ENCODE data around the gene DBNL. TPM values are rescaled to one million over a fixed set of nuclear protein-coding genes. Genes with fewer than 3 reads are reported as not detected.

Gene DBNL
- polyA plus RNA-seq, 1 donor from 2014 or later, result 124 TPM

- TF ChIP-seq CTCF (IDR thresholded peaks at IDR 0.05; ENCODE audit: poor library complexity, severe bottlenecking), result no peak
- no peak for TF ChIP-seq EP300 (conservative IDR thresholded peaks at IDR 0.05; ENCODE audit: poor library complexity, severe bottlenecking)
- no peak for TF ChIP-seq TAF1 (IDR thresholded peaks at IDR 0.05; ENCODE audit: low read depth)
- TF ChIP-seq SMC3 (conservative IDR thresholded peaks at IDR 0.05; ENCODE audit: poor library complexity), result no peak
- H3K4me2 ChIP-seq (ENCODE audit: low read length), result no peak overlapping the region
- H3K4me3 ChIP-seq (ENCODE audit: low read length), result no peak overlapping the region
- no peak overlapping the region for H3K9ac ChIP-seq (ENCODE audit: low read length)
- peaks cover 3% of the 10 kb centered on the region for H3K79me2 ChIP-seq (replicated peaks; ENCODE audit: insufficient read depth, low read length)
- no peaks in the 10 kb centered on the region for H3K36me3 ChIP-seq (ENCODE audit: insufficient read depth, low read length)
- no peaks in the 10 kb centered on the region for H3K27me3 ChIP-seq (ENCODE audit: insufficient read depth, low read depth, low read length)
- H2AFZ ChIP-seq (ENCODE audit: low read depth, low read length), result no peak overlapping the region
- no peaks in the 10 kb centered on the region for H3F3A ChIP-seq (ENCODE audit: insufficient read depth, low read length, poor library complexity, severe bottlenecking)
- no peak overlapping the region for H3K27ac ChIP-seq (ENCODE audit: low read length)
- no peaks in the 10 kb centered on the region for H3K9me3 ChIP-seq (ENCODE audit: low read length)
- H3K9me2 ChIP-seq (ENCODE audit: insufficient read depth, low read length), result no peaks in the 10 kb centered on the region
- H4K20me1 ChIP-seq (ENCODE audit: insufficient read depth), result no peaks in the 10 kb centered on the region
Measured at GRCh38 chr7:44084701-44085100, 40.2 kb downstream of the DBNL start.

- H3F3A ChIP-seq (ENCODE audit: insufficient read depth, low read length, poor library complexity, severe bottlenecking), result no peaks in the 10 kb centered on the region
- H3K36me3 ChIP-seq (ENCODE audit: insufficient read depth, low read length), result no peaks in the 10 kb centered on the region
- no peak overlapping the region for H3K9ac ChIP-seq (ENCODE audit: low read length)
- TF ChIP-seq EP300 (conservative IDR thresholded peaks at IDR 0.05; ENCODE audit: poor library complexity, severe bottlenecking) (no peak), TAF1 (IDR thresholded peaks at IDR 0.05; ENCODE audit: low read depth) (no peak), POLR2AphosphoS5 (IDR thresholded peaks at IDR 0.05) (no peak), RAD21 (conservative IDR thresholded peaks at IDR 0.05) (no peak), SMC3 (conservative IDR thresholded peaks at IDR 0.05; ENCODE audit: poor library complexity) (no peak), MXI1 (conservative IDR thresholded peaks at IDR 0.05; ENCODE audit: poor library complexity, severe bottlenecking) (no peak), CTCF (IDR thresholded peaks at IDR 0.05; ENCODE audit: poor library complexity, severe bottlenecking) (no peak), EZH2 (IDR thresholded peaks at IDR 0.05; ENCODE audit: borderline replicate concordance, insufficient read depth, low read length, poor library complexity, severe bottlenecking) (no peak)
- TF ChIP-seq, protein P1, sequence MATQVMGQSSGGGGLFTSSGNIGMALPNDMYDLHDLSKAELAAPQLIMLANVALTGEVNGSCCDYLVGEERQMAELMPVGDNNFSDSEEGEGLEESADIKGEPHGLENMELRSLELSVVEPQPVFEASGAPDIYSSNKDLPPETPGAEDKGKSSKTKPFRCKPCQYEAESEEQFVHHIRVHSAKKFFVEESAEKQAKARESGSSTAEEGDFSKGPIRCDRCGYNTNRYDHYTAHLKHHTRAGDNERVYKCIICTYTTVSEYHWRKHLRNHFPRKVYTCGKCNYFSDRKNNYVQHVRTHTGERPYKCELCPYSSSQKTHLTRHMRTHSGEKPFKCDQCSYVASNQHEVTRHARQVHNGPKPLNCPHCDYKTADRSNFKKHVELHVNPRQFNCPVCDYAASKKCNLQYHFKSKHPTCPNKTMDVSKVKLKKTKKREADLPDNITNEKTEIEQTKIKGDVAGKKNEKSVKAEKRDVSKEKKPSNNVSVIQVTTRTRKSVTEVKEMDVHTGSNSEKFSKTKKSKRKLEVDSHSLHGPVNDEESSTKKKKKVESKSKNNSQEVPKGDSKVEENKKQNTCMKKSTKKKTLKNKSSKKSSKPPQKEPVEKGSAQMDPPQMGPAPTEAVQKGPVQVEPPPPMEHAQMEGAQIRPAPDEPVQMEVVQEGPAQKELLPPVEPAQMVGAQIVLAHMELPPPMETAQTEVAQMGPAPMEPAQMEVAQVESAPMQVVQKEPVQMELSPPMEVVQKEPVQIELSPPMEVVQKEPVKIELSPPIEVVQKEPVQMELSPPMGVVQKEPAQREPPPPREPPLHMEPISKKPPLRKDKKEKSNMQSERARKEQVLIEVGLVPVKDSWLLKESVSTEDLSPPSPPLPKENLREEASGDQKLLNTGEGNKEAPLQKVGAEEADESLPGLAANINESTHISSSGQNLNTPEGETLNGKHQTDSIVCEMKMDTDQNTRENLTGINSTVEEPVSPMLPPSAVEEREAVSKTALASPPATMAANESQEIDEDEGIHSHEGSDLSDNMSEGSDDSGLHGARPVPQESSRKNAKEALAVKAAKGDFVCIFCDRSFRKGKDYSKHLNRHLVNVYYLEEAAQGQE (IDR thresholded peaks at IDR 0.05; ENCODE audit: borderline replicate concordance), result no peak
- peaks cover 3% of the 10 kb centered on the region for H3K79me2 ChIP-seq (replicated peaks; ENCODE audit: insufficient read depth, low read length)
- H3K9me3 ChIP-seq (ENCODE audit: low read length), result no peaks in the 10 kb centered on the region
- H3K27me3 ChIP-seq (ENCODE audit: insufficient read depth, low read depth, low read length), result no peaks in the 10 kb centered on the region
- no peak overlapping the region for H2AFZ ChIP-seq (ENCODE audit: low read depth, low read length)
- no peaks in the 10 kb centered on the region for H4K20me1 ChIP-seq (ENCODE audit: insufficient read depth)
- no peaks in the 10 kb centered on the region for H3K9me2 ChIP-seq (ENCODE audit: insufficient read depth, low read length)
- H3K4me2 ChIP-seq (ENCODE audit: low read length), result no peak overlapping the region
- no peak overlapping the region for H3K4me3 ChIP-seq (ENCODE audit: low read length)
- H3K27ac ChIP-seq (ENCODE audit: low read length), result no peak overlapping the region
Measured at GRCh38 chr7:44085546-44085945, 41.0 kb downstream of the DBNL start.

Data from neural cell (in vitro differentiated cells).